ENCODE data around the gene FANCC. TPM values are rescaled to one million over a fixed set of nuclear protein-coding genes. Genes with fewer than 3 reads are reported as not detected.

Gene FANCC
- total RNA-seq, 1 donor from 2014 or later, result 22.9 TPM

GRCh38 chr9:95099321-95100070 lies 218.0 kb downstream of the FANCC start:
- Mint-ChIP-seq H3K27me3 (ENCODE audit: unreplicated experiment) (peaks cover 6% of the 10 kb centered on the region), H3K27ac (ENCODE audit: unreplicated experiment) (no peak overlapping the region), H3K9me3 (ENCODE audit: unreplicated experiment) (peaks cover 8% of the 10 kb centered on the region), H3K4me1 (ENCODE audit: low read depth, unreplicated experiment) (peaks cover 38% of the 10 kb centered on the region), H3K4me3 (ENCODE audit: unreplicated experiment) (no peak overlapping the region), H3K36me3 (ENCODE audit: unreplicated experiment) (no peaks in the 10 kb centered on the region)
- DNase-seq, result no peak
- TF ChIP-seq, protein P1, sequence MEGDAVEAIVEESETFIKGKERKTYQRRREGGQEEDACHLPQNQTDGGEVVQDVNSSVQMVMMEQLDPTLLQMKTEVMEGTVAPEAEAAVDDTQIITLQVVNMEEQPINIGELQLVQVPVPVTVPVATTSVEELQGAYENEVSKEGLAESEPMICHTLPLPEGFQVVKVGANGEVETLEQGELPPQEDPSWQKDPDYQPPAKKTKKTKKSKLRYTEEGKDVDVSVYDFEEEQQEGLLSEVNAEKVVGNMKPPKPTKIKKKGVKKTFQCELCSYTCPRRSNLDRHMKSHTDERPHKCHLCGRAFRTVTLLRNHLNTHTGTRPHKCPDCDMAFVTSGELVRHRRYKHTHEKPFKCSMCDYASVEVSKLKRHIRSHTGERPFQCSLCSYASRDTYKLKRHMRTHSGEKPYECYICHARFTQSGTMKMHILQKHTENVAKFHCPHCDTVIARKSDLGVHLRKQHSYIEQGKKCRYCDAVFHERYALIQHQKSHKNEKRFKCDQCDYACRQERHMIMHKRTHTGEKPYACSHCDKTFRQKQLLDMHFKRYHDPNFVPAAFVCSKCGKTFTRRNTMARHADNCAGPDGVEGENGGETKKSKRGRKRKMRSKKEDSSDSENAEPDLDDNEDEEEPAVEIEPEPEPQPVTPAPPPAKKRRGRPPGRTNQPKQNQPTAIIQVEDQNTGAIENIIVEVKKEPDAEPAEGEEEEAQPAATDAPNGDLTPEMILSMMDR (IDR thresholded peaks at IDR 0.05; ENCODE audit: partially characterized antibody, unreplicated experiment), result no peak

- peaks cover 6% of the 10 kb centered on the region for H3K27me3 Mint-ChIP-seq (ENCODE audit: unreplicated experiment)
- no peak overlapping the region for H3K4me3 Mint-ChIP-seq (ENCODE audit: unreplicated experiment)
- H3K4me1 Mint-ChIP-seq (ENCODE audit: low read depth, unreplicated experiment), result peaks cover 34% of the 10 kb centered on the region
- no peaks in the 10 kb centered on the region for H3K36me3 Mint-ChIP-seq (ENCODE audit: unreplicated experiment)
- no peak for DNase-seq
- H3K27ac Mint-ChIP-seq (ENCODE audit: unreplicated experiment), result peak overlapping the region; percentile 8
- H3K9me3 Mint-ChIP-seq (ENCODE audit: unreplicated experiment), result peaks cover 5% of the 10 kb centered on the region
- TF ChIP-seq, protein P1 (IDR thresholded peaks at IDR 0.05; ENCODE audit: partially characterized antibody, unreplicated experiment), result no peak
Observed at GRCh38 chr9:95098391-95098921, 219.1 kb downstream of the FANCC start.

- no peak for DNase-seq
- H3K4me1 Mint-ChIP-seq (ENCODE audit: low read depth, unreplicated experiment), result peaks cover 41% of the 10 kb centered on the region
- no peak overlapping the region for H3K4me3 Mint-ChIP-seq (ENCODE audit: unreplicated experiment)
- peaks cover 8% of the 10 kb centered on the region for H3K27me3 Mint-ChIP-seq (ENCODE audit: unreplicated experiment)
- H3K9me3 Mint-ChIP-seq (ENCODE audit: unreplicated experiment), result peaks cover 4% of the 10 kb centered on the region
- no peak overlapping the region for H3K27ac Mint-ChIP-seq (ENCODE audit: unreplicated experiment)
- TF ChIP-seq, protein P1 (IDR thresholded peaks at IDR 0.05; ENCODE audit: partially characterized antibody, unreplicated experiment), result no peak
- no peaks in the 10 kb centered on the region for H3K36me3 Mint-ChIP-seq (ENCODE audit: unreplicated experiment)
Observed at GRCh38 chr9:95097279-95097678, 220.2 kb downstream of the FANCC start.

- Mint-ChIP-seq H3K27ac (ENCODE audit: unreplicated experiment) (no peak overlapping the region), H3K4me1 (ENCODE audit: low read depth, unreplicated experiment) (peaks cover 37% of the 10 kb centered on the region), H3K36me3 (ENCODE audit: unreplicated experiment) (no peaks in the 10 kb centered on the region), H3K4me3 (ENCODE audit: unreplicated experiment) (no peak overlapping the region), H3K9me3 (ENCODE audit: unreplicated experiment) (peaks cover 4% of the 10 kb centered on the region), H3K27me3 (ENCODE audit: unreplicated experiment) (peaks cover 8% of the 10 kb centered on the region)
- no peak for DNase-seq
- TF ChIP-seq, protein P1 (IDR thresholded peaks at IDR 0.05; ENCODE audit: partially characterized antibody, unreplicated experiment), result no peak
Observed at GRCh38 chr9:95096807-95097206, 220.7 kb downstream of the FANCC start.

- no peak overlapping the region for H3K27ac Mint-ChIP-seq (ENCODE audit: unreplicated experiment)
- H3K9me3 Mint-ChIP-seq (ENCODE audit: unreplicated experiment), result peaks cover 4% of the 10 kb centered on the region
- no peak for DNase-seq
- no peaks in the 10 kb centered on the region for H3K36me3 Mint-ChIP-seq (ENCODE audit: unreplicated experiment)
- no peak overlapping the region for H3K4me3 Mint-ChIP-seq (ENCODE audit: unreplicated experiment)
- TF ChIP-seq, protein P1 (IDR thresholded peaks at IDR 0.05; ENCODE audit: partially characterized antibody, unreplicated experiment), result peak; percentile 14
- peaks cover 37% of the 10 kb centered on the region for H3K4me1 Mint-ChIP-seq (ENCODE audit: low read depth, unreplicated experiment)
- peaks cover 5% of the 10 kb centered on the region for H3K27me3 Mint-ChIP-seq (ENCODE audit: unreplicated experiment)
Observed at GRCh38 chr9:95096381-95096780, 221.1 kb downstream of the FANCC start.
